GM23248 (cell line): ENCODE measurements around the gene WIPF1. TPM values are rescaled to one million over a fixed set of nuclear protein-coding genes. Genes with fewer than 3 reads are reported as not detected.

Source experiments
- DNase-seq: peaks from one replicate; pipeline ENCODE4 v3.0.0-alpha.2; 2015
- H2AFZ ChIP-seq: fragments of 200-600 bp; sonication (generic); 2 replicates; pipeline ENCODE4 v1.6.1; 2016; ENCODE audit warnings: antibody characterized with exemption
- H3F3A ChIP-seq: fragments of 200-600 bp; sonication (generic); 2 replicates; pipeline ENCODE4 v1.6.1; 2016; ENCODE audit warnings: mild to moderate bottlenecking, antibody characterized with exemption, mixed run types; ENCODE audit not compliant: insufficient read depth
- H3K27ac ChIP-seq: fragments of 200-600 bp; sonication (generic); 2 replicates; pipeline ENCODE4 v1.5.1; 2016; ENCODE audit warnings: mild to moderate bottlenecking
- H3K27me3 ChIP-seq: fragments of 200-600 bp; sonication (generic); replicated peaks from 2 replicates; pipeline ENCODE4 v1.6.1; 2016; ENCODE audit warnings: mild to moderate bottlenecking; ENCODE audit not compliant: insufficient read depth
- H3K36me3 ChIP-seq: fragments of 200-600 bp; sonication (generic); 2 replicates; pipeline ENCODE4 v1.6.1; 2016; ENCODE audit warnings: low read depth, mild to moderate bottlenecking
- H3K4me1 ChIP-seq: fragments of 200-600 bp; sonication (generic); 2 replicates; pipeline ENCODE4 v1.6.1; 2016; ENCODE audit warnings: mild to moderate bottlenecking; ENCODE audit not compliant: insufficient read depth
- H3K4me2 ChIP-seq: fragments of 200-600 bp; sonication (generic); one replicate; pipeline ENCODE4 v1.6.1; 2016; ENCODE audit warnings: mild to moderate bottlenecking; ENCODE audit not compliant: unreplicated experiment
- H3K4me3 ChIP-seq: fragments of 200-600 bp; sonication (generic); 2 replicates; pipeline ENCODE4 v1.5.1; 2016; ENCODE audit warnings: mild to moderate bottlenecking
- H3K79me2 ChIP-seq: fragments of 200-600 bp; sonication (generic); 2 replicates; pipeline ENCODE4 v1.6.1; 2016; ENCODE audit warnings: mild to moderate bottlenecking; ENCODE audit not compliant: insufficient read depth
- H3K9ac ChIP-seq: fragments of 200-600 bp; sonication (generic); 2 replicates; pipeline ENCODE4 v1.6.1; 2016; ENCODE audit warnings: mild to moderate bottlenecking
- H3K9me2 ChIP-seq: fragments of 200-600 bp; sonication (generic); 2 replicates; pipeline ENCODE4 v1.6.1; 2016; ENCODE audit warnings: mixed run types, mild to moderate bottlenecking, moderate library complexity; ENCODE audit not compliant: insufficient read depth
- H3K9me3 ChIP-seq: fragments of 200-600 bp; sonication (generic); one replicate; pipeline ENCODE4 v1.6.1; 2017; ENCODE audit warnings: low read depth
- H4K20me1 ChIP-seq: fragments of 200-600 bp; sonication (generic); 2 replicates; pipeline ENCODE4 v1.6.0; 2016; ENCODE audit not compliant: insufficient read depth
- EZH2 ChIP-seq: fragments of 200-600 bp; sonication (generic); IDR thresholded peaks from 2 replicates; pipeline ENCODE4 v1.6.1; 2018; ENCODE audit warnings: antibody characterized with exemption, mild to moderate bottlenecking; ENCODE audit not compliant: insufficient read depth, poor library complexity, severe bottlenecking
- EZH2phosphoT487 ChIP-seq: fragments of 200-600 bp; sonication (generic); IDR thresholded peaks from 2 replicates; pipeline ENCODE4 v1.6.1; 2018; ENCODE audit warnings: antibody characterized with exemption, moderate library complexity, mild to moderate bottlenecking, low read depth; ENCODE audit not compliant: insufficient read depth
- WGBS, 2 experiments: methylation state at CpG; one replicate each; pipeline ENCODE4 v1.1.6; 2015 to 2017; ENCODE audit warnings: low lambda C conversion rate in 2 of 2, low coverage in 1 of 2; ENCODE audit errors: missing lambda C conversion rate in 2 of 2; 5-methylcytosine and 5-hydroxymethylcytosine counted together
- in situ Hi-C: fragments of 300-500 bp; cut with MboI; formaldehyde crosslinking; loops from 2 replicates; pipeline ENCODE4 v1.15.0; 2020
- polyA plus RNA-seq: library from polyadenylated mRNA; unstranded; fragments of >200 nt; fragmentation: Nextera tagmentation; extraction: Ambion mirVana; gene quantifications from 2 replicates; pipeline ENCODE4 v1.2.1, GENCODE V29; 2016
- total RNA-seq: library from RNA; depleted of rRNA; stranded (reverse); fragments of >200 nt; shearing (Covaris generic); gene quantifications from 2 replicates; pipeline ENCODE4 v1.2.3, GENCODE V29; 2014

WIPF1 gene
- total and polyA plus RNA-seq, 2 experiments from 2014 or later, result 21.4 to 50.3 TPM

DNA sequence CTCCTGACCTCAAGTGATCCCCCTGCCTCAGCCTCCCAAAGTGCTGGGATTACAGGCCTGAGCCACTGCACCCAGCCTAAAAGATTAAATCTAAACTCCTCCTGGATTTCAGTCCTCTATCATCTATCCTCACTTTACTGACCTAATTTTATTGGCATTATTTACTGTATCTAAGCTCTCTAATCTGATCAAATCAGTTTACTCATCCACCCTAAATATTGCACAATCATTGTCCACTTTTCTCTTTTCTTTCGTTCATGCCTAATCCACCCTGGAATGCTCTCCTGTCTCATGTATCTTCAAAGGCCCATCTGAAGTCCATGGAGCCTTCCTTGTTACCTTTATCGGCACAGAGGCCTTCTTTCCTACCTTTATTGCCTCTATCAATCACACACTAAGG, 79.2 kb downstream of the WIPF1 start:
- DNase-seq, result peak; percentile 26
- TF ChIP-seq EZH2phosphoT487 (no peak), EZH2 (no peak)

DNA sequence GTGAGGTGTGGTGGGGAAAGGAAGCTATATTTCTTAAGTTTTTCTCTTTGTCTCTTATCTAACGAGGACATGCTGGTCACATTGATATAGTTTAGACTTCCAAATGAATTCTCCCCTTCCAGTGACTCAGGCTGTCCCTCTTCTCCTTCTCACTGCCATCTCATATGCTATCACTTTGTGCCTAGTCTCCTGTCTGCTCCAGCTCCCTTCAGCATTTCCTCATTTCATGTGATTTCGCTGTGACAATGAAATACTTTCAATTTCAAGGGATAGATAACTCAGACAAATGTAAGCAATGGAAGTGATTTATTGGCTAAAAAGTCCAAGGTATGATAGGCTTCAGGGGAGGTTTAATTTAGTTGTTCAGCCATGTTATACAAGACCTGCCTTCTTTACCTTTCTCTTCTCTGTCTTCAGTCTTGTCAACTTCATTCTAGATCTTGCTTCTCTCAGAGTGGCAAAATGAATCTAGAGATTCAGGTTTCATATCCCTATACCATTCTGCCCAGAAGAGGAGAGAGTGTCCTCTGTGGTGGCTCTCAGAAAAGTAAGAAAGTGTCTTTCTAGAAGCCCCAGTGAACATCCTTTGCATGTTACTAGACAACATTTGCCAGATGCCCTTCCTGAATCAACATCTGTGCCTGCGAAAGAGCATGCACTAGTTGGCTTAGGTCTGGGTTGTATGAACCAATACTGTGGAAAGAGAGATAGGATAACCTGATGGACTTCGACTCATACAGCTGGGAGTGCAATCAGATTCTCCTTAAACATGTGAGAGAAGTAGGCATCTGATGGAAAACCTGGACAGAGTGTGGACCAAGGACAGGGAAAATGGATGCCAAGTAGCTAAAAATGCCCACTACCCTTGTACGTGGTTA, 80.9 kb downstream of the WIPF1 start:
- no peak overlapping the region for H3K27ac ChIP-seq
- no peak overlapping the region for H2AFZ ChIP-seq
- no peaks in the 10 kb centered on the region for H3K9me2 ChIP-seq
- no peaks in the 10 kb centered on the region for H3K79me2 ChIP-seq
- H3K27me3 ChIP-seq, result peaks cover 28% of the 10 kb centered on the region
- no peaks in the 10 kb centered on the region for H3K4me1 ChIP-seq
- no peaks in the 10 kb centered on the region for H3K9me3 ChIP-seq
- no peak for DNase-seq
- in situ Hi-C loops, result no loop called here
- H3K4me3 ChIP-seq, result no peak overlapping the region
- WGBS, 2 experiments, result 47 to 59% methylated on average over 5 of the region's 5 CpGs
- no peaks in the 10 kb centered on the region for H4K20me1 ChIP-seq
- H3K9ac ChIP-seq, result no peak overlapping the region
- H3K4me2 ChIP-seq, result no peak overlapping the region
- no peak for TF ChIP-seq EZH2
- TF ChIP-seq EZH2phosphoT487, result no peak
- no peaks in the 10 kb centered on the region for H3F3A ChIP-seq
- no peaks in the 10 kb centered on the region for H3K36me3 ChIP-seq

More for the DNA sequence above, 79.2 kb downstream of the WIPF1 start:
- H3K4me3 ChIP-seq, result no peak overlapping the region
- H3K4me1 ChIP-seq, result no peaks in the 10 kb centered on the region
- peaks cover 35% of the 10 kb centered on the region for H3K27me3 ChIP-seq
- WGBS, 2 experiments, result 45% methylated on average over 2 of the region's 2 CpGs
- no peaks in the 10 kb centered on the region for H4K20me1 ChIP-seq
- H3K27ac ChIP-seq, result no peak overlapping the region
- no peaks in the 10 kb centered on the region for H3K9me2 ChIP-seq
- in situ Hi-C loops, result no loop called here
- no peaks in the 10 kb centered on the region for H3K36me3 ChIP-seq
- H3K4me2 ChIP-seq, result no peak overlapping the region
- H2AFZ ChIP-seq, result no peak overlapping the region
- no peaks in the 10 kb centered on the region for H3K79me2 ChIP-seq
- H3K9me3 ChIP-seq, result no peaks in the 10 kb centered on the region
- no peak overlapping the region for H3K9ac ChIP-seq
- H3F3A ChIP-seq, result no peaks in the 10 kb centered on the region

DNA sequence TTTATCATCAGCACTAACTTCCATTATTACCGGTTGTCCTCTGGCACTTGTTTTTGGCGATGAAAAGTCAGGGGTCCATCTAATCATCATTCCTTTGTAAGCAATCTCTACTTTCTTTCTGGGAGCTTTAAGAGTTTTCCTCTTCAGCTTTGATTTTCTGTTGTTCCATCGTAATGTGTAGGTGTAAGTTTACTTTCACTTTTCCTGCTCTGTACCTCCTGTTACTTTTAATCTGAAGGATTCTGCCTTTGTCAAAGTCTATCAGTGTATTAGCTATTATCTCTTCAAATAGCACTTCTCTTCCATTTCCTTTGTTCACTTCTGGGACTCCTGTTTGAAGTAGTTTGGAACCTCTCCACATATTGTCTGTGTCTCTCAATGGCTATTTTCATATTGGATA, 85.3 kb downstream of the WIPF1 start:
- H2AFZ ChIP-seq, result no peak overlapping the region
- H3K79me2 ChIP-seq, result no peaks in the 10 kb centered on the region
- peaks cover 3% of the 10 kb centered on the region for H3K9me3 ChIP-seq
- no peak overlapping the region for H3K4me3 ChIP-seq
- H3K4me2 ChIP-seq, result no peak overlapping the region
- no peaks in the 10 kb centered on the region for H3K4me1 ChIP-seq
- no peak overlapping the region for H3K9ac ChIP-seq
- in situ Hi-C loops, result no loop called here
- H3K27me3 ChIP-seq, result 0 out of 2 replicates have a peak, but pooled peaks cover 10% of the 10 kb centered on the region
- no peak for DNase-seq
- no peaks in the 10 kb centered on the region for H3K36me3 ChIP-seq
- 74 to 84% methylated on average over 3 of the region's 3 CpGs for WGBS, 2 experiments
- H4K20me1 ChIP-seq, result no peaks in the 10 kb centered on the region
- no peak overlapping the region for H3K27ac ChIP-seq
- H3K9me2 ChIP-seq, result no peaks in the 10 kb centered on the region
- no peaks in the 10 kb centered on the region for H3F3A ChIP-seq
- no peak for TF ChIP-seq EZH2

DNA sequence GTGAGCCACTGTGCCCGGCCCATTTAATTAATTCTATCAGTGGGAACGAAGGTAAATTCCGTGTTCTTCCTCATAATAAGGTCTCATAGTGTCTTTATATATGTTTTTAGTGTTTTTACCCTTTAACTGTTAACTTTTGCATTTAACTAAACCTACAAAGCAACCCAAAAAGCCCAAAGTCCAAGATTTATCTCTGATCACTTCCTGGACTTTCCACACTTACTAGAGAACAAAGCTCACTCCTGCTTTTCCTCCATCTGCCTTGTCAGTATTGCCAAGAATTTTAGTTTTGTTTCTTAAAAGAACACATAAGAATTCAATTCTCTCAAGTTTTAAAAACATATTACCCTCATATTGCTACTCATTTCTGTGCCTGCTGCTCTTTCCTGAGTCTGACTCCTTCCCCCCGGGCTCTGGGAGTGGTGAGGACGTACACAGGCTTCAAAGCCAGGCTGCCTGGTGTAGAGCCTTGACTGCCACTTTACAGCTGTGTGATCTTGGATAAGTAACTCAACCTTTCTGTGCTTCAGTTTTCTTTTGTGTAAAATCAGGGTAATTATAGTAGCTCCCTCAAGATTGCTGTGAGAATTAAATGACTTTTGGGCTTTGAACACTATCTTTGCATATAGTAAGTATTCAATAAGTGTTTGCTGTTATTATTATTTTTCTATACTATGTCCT, 85.9 kb downstream of the WIPF1 start:
- Histone ChIP-seq H3K4me1 (no peaks in the 10 kb centered on the region), H4K20me1 (no peaks in the 10 kb centered on the region), H3K9ac (no peak overlapping the region), H2AFZ (no peak overlapping the region), H3K36me3 (no peaks in the 10 kb centered on the region), H3K9me2 (no peaks in the 10 kb centered on the region), H3F3A (no peaks in the 10 kb centered on the region), H3K79me2 (no peaks in the 10 kb centered on the region), H3K27me3 (0 out of 2 replicates have a peak, but pooled peaks cover 6% of the 10 kb centered on the region), H3K9me3 (peaks cover 3% of the 10 kb centered on the region), H3K4me3 (no peak overlapping the region), H3K27ac (no peak overlapping the region), H3K4me2 (no peak overlapping the region)
- no peak for TF ChIP-seq EZH2phosphoT487
- TF ChIP-seq EZH2, result no peak
- 18 to 19% methylated on average over 5 of the region's 5 CpGs for WGBS, 2 experiments
- DNase-seq, result no peak
- in situ Hi-C loops, result no loop called here
